GM19099 (cell line): ENCODE data around the gene CKLF.
A peak's percentile ranks its signal among the peaks of the same experiment; 100 is the strongest.

Experiments used
- POLR2A ChIP-seq: IDR thresholded peaks from 3 replicates; pipeline ENCODE4 v1.6.1; 2011; ENCODE audit warnings: low read depth; ENCODE audit not compliant: insufficient read length; ENCODE audit errors: extremely low read depth

CKLF gene, protein sequence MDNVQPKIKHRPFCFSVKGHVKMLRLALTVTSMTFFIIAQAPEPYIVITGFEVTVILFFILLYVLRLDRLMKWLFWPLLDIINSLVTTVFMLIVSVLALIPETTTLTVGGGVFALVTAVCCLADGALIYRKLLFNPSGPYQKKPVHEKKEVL

GRCh38 chr16:66552286-66553177 is at the start of gene CKLF:
TSS of gene CKLF (plus strand) at chr16:66552576. CDS start at chr16:66552716, 140 bp downstream.
- peak; percentile 61 for TF ChIP-seq POLR2A

DNA sequence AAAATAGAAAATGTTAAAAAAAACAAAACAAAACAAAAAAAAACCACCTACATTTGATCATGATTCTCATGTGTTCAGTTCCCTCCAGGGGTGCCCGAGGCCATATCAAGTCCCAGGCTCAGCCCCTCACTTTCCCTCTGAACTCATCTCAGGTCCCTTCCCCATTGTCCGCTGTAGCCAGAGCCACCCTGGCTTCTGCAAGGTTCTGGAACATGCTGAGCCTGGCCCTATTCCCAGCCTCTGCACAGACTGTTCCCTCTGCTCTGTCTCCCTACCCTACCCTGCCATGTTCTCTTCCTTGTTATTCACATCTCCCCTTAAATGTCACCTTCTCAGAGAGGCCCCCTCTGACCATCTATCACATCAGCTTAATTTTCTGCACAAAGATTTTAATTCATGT is 49.3 kb upstream of the CKLF start:
- no peak for TF ChIP-seq POLR2A

GRCh38 chr16:66503612-66504011 is 48.8 kb upstream of the CKLF start:
- TF ChIP-seq POLR2A = no peak

- no peak for TF ChIP-seq POLR2A
These were observed 44.6 kb upstream of the CKLF start for GRCh38 chr16:66507731-66508239.

- no peak for TF ChIP-seq POLR2A
These were observed 44.0 kb upstream of the CKLF start for GRCh38 chr16:66508248-66508913.

DNA sequence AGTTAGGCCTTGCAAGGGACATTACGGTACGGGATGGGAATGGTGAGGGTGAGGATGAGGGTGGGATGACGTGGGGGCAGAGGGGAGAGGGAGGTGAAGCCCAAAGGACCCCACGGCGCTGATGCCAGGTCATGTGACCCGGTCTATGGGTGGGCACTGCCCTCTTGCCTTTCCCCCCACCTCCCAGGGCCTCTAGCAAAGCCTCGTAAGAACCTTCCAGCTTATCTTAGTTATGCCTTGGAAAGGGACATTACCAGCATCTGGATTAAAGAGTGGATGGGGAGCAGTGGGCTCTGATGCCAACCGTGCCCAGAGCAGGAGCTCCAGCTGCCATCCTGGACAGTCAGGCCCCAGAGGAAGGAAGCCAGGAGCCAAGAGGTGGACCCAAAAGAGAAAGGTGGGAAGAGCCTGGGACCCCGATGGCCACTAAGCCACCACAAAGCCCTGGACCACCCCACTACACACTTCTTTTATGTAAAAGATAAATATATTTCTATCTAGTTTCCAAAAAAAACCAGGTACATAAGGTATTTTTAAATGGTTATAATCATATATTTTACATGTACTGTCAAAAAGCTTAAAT is 43.4 kb upstream of the CKLF start:
- TF ChIP-seq POLR2A = no peak

GRCh38 chr16:66509576-66509975 is 42.8 kb upstream of the CKLF start:
- no peak for TF ChIP-seq POLR2A

- no peak for TF ChIP-seq POLR2A
These were observed 42.1 kb upstream of the CKLF start for GRCh38 chr16:66510298-66510697.

GRCh38 chr16:66510711-66511601 is 41.4 kb upstream of the CKLF start:
- TF ChIP-seq POLR2A = no peak

DNA sequence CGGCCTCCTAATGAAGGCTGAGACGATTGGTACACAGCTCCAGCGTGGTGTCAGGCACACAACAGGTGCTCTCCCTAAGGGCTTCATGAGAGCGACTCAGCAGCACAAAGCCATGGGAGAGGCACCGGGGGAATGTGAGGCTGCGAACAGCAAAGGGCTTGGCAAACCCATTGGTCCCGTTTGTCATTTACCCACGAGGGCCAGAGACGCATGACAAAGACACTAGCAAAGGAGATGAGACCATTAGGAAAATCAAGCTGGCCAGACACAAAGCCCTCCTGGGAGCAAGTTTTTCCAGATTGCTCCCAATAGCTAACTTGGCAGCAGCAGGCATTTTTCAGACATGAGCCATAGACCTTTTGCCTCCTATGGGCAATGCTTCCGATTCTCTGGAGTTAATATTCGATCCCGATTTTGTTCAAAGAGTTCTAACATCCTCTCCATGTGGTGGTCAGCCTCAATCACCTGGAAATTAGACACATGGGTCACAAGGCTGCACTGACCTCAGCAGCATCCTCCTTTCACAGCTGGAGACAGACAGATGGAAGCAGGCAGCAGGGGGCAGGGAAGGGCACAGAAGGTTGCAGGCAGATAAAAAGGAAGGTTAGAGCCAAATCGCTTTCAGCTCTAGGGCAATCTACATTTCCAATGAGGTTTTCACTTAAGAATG is 40.6 kb upstream of the CKLF start:
- TF ChIP-seq POLR2A = no peak

GRCh38 chr16:66512272-66513110 is 39.9 kb upstream of the CKLF start:
- no peak for TF ChIP-seq POLR2A

- no peak for TF ChIP-seq POLR2A
These were observed 39.2 kb upstream of the CKLF start for GRCh38 chr16:66513111-66513723.
